ENCODE results near the gene CERS3.
"Not testable (repeated sequence)": the region's sequence is repeated elsewhere in the genome, so short reads cannot be mapped to it uniquely, and the experiment has no call there.

The CERS3 gene

DNA sequence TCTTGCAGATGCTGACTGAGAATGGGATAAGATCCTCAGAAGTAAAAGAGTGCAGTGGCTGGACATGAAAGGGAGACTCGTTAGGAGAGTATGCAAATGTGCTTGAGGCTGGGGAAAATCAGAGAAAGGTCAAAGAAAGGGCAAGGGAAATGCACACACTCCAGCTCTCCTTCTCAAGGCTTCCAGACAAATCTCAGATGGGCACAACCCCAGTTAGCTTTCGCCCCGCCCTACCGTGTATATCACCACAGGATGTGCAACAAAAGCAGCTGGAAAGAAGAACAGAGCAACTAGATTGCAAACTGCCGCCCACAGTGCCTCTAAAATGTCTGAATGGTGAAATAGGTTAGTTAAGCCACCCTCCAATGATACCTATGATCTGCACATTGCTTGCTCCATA is 63.9 kb downstream of the CERS3 start:
- DNase-seq (ENCODE audit: low read depth): no peak

DNA sequence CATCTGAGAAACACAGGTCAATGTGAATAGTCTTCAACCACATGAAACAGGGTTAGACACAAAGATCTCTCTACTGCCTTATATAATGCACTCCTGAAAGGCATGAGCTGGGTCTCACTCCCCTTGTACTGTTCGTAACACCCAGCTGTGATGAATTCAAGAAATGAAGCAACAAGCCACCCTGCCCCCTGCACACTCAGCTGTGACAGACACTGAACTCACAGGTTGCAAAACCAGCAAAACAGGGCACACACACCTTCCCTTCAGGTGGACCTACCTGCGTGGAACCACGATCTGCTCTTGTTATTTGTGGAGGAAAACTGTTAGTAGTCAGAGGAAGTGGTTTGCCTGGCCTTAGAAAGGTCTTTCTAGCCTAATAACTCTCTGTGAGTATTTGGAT is 64.5 kb downstream of the CERS3 start:
- no peak for DNase-seq (ENCODE audit: low read depth)

DNA sequence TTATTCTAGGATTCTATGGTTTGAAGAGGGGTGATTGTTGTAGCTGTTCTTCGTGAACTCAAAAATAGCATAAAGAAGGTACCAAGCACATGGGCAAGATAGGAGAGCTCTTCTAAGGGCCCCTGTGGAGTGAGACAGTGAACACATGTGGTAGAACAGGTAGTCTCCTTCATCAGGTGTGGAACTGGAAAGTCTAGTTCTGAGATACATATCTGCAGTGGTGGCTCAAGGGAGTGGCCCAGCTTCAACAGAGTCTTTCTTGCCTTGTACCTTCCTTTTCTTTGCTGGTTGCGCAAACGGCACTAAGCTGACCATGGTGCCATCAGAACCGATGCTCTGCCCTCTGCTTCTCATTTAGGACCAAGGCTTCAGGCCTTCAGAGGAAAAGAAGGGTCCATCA is 65.2 kb downstream of the CERS3 start:
- DNase-seq (ENCODE audit: low read depth): no peak

DNA sequence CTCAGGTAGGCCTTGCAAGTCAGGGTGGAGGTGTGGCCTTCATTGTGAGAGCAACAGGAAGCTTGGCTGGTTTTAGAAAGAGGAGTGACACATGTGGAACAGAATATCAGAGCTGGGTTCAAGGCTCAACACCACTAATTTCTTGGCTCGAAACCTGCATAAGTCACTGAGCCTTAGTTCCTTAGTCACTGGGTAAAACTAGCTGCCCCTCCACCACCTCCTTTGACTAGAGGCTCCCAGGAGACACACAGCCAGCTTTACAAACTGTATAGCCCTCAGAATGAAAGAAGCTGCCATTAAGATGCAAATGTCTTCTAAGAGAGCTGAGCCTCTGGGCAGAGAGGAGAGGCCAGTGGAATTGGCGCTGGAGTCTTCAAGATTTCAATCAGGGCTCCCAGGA is 67.7 kb downstream of the CERS3 start:
- no peak for DNase-seq (ENCODE audit: low read depth)

DNA sequence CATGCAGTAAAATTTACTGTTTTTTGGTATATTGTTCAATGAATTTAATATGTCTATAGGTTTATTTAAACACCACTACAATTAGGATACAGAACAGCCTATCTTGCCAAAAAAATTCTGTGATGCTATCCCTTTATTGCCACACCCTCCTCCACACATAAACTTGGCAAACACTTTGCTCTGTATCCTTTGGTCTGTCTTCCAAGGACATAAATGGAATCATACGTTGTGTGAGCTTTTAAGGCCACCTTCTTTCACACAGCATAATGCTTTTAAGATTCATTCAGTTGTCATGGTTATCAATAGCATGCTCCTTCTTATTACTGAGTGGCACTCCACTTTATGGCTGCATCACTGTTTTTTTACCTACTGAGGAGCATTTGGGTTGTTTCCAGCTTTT is 71.5 kb downstream of the CERS3 start:
- no peak for DNase-seq (ENCODE audit: low read depth)

DNA sequence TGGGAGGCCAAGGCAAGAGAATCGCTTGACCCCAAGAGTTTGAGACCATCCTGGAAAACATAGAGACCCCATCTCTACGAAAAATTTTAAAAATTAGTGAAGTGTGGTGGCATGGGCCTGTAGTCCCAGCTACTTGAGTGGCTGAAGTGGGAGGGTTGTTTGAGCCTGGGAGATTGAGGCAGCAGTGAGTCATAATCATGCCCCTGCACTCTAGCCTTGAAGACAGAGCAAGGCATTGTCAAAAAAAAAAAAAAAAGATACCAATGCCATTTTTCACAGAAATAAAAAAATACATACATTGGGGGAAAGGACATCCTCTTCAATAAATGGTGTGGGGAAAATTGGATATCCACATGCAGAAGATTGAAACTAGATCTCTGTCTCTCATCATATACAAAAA is 74.6 kb downstream of the CERS3 start:
- no peak for DNase-seq (ENCODE audit: low read depth)

DNA sequence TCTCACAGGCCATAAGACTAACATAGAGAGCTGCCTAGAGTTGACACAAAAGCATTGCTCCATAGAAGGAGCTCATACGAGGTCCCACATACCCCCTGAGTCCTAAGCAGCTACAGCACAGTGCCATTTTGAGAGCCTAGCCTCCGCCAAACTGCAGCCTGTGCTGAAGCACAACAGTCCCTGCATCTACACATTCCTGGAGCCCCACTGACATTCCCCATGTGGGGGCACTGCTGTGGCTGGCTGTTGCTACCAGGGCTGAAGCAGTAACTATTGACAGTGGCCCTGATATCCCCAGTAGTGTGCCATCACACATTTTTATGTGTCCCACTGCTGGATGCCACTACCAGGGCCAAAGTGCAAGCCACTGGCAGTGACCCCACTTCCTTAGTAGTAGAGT is 80.3 kb downstream of the CERS3 start:
- DNase-seq (ENCODE audit: low read depth): no peak

DNA sequence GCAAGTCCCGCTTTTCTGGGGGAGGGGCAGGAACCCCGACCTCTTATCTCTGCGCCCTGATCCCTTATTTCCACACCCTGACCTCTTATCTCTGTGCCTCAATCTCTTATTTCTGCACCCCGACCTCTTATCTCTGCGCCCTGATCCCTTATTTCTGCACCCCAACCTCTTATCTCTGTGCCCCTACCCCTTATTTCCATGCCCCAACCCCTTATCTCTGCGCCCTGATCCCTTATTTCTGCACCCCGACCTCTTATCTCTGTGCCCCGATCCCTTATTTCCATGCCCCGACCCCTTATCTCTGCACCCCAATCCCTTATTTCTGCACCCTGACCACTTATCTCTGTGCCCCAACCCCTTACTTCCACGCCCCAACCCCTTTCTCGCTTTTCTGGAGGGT is 87.7 kb downstream of the CERS3 start:
- DNase-seq (ENCODE audit: low read depth): not testable (repeated sequence)

DNA sequence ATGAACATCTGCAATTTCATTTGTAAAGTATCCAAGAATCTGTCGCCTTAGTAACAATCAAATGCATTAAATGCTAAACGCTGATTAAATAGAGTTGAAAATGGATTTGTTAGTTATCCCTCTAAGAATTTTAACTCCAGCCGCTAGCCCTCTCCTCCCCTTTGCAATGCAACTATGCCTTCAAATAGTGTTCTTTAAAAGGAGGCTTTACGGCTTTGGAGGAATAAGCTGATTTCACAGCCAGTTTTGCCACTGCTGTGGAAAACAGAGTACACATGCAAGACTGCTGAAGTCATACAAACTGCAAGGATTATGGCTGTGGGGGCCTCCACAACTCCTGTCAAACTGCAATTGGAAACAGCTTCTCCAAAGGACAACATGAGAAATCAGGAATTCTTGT is 89.2 kb downstream of the CERS3 start:
- DNase-seq (ENCODE audit: low read depth): no peak

DNA sequence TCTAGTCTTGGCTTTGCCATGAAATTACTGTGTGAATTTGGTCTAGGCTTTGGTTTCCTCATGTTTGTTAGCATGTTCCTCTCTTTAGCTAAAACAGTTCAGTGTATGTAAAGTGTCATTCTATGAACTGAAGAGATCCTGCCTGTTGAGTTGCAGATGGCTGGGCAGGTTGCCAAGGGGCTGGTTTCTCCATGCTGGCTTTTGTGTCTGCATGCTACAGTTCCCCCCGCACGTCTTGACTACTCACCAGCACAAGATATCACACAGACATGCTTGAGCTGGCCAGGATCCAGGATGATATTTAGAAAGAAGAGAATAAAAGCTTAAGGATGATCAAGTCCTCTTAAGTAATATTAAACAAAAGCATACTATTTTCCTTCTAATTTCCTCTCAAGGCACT is 90.2 kb downstream of the CERS3 start:
- peak; percentile 1 for DNase-seq (ENCODE audit: low read depth)

DNA sequence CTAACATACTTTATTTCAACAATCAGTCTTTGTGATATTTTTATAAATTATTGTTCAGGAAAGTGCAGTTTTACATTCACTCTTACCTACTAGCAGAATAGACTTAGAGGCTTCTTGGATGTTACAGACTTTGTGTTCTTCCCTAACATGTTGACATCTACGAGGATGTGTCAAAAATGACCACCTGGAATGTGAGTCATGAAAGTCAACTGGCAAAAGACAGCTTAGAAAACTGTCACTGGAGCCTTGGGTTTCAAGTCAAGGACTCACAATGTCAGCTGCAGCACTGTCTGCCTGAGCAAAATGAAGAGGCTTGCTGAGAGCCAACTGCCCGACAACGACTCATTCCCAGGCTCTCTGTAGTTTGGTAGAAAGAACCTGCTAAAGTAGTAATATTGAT is 91.5 kb downstream of the CERS3 start:
- DNase-seq (ENCODE audit: low read depth): no peak

DNA sequence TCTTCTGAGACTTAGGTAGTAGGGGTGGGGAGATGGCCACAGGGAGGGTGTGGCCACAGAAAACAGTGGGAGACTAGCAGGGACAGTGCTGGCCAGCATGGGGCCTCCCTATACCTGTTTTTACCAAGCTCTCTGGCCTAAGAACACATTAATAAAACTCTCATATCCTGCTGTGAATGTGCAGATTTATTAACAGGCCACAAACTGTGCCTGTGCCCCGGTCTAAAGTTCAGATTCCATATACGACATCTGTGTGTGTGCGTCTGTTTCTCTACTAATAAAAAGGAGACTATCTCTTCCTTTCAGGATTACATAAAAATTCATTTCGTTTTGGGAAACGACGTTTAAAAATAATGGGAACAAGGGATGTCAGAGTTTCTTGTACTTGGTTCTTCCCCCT is 94.2 kb downstream of the CERS3 start:
- no peak for DNase-seq (ENCODE audit: low read depth)

DNA sequence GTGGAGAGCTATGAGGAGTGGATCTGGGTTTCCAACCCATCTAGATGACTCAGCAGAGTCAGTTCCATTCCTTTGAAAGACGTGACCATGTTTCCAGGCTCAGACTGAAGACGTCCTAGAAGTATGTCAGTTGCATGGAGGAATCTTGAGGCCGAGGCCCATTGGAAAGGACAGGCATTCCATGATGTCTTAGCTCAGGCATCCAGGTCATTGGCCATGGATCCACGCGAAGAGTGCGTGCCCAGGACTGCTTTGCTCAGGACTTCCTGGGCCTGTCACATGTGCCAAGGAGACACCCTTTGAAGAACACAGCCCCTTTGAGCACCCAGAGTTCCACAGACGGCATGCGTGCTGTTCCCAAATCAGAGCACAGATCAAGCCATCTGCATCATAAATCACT is 94.7 kb downstream of the CERS3 start:
- DNase-seq (ENCODE audit: low read depth): no peak

DNA sequence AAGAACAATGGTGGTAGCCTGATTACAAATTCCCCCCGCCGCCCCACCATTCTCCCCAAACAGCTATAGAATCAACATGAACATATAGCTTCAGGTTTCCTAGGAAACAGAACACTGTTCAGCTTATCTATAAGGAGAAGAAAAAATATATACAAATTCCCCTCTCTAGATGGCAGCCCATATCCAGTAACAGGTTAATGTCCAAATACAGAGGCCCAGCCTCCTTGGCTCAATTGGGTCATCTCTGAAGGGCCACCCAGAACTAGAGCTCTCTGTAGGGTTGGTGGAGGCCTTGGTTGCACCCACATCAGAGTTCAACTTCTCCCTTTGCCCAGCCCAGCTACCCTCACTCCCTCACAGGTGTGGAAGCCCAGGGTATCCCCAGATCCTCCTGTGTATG is 95.4 kb downstream of the CERS3 start:
- no peak for DNase-seq (ENCODE audit: low read depth)

DNA sequence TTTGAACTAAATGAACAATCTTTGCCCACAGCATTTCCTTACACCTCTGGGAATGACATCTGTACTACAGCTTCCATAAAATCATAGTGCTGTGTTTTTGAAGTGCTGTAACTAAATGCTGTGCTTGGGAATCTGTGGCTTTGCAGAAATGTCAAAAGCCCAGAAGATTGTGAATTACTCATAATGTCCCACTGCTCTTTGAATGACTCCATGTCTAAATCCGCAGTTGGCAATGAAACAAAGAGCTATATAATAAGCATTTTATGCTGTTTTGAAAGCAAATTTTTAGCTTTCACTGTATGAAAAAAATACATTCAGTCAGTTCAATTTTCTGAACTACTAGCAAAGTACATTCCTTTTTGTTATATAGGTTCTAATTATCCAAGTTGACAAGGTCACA is 98.3 kb downstream of the CERS3 start:
- no peak for DNase-seq (ENCODE audit: low read depth)

DNA sequence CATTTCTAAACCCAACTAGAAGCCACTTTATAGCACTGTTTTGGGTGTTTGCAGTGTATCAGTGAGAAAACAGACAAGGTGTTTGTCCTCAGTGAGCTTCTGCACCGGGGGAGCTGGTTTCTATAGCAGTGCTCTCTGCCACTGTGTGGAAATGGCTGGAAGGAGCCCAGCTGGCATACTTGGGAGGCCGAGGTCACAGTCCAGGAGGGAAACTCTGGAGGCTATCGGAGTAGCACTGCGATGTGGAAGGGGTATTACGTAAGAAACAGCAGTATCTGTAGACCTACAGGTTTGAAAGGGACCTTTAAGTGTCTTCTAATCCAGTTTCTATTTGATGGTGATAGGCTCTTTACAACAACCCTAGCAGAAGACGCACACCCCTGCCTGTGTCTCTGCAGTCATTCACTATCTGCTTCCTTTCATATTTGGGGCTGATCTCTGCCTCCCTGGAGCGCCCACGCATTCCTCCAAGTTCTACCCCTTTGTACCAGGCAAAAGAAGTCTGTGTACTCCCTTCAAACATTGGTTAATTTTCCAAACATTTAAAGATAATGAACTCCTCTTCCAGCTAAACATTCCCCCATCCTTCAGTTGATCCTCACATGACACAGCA is 99.5 kb downstream of the CERS3 start:
- DNase-seq (ENCODE audit: low read depth): no peak

DNA sequence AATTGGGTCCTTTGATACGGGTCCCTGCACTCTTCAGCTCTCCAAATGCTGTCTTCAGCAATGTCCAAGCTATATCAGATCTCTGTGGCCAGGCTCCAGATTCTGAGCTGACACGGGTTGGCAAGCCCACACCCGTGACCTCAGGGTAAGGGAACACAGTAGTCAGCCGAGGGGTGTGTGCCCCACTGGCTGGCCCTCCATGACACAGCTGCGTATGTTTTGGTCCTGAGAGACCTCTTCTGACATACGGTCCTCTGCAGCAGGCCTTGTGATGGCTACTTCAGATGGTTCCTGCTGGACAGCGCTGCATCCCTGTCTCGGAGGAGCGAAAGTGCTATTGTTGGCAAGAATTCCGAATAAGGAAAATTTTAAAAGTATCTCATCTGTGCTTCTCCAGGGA is 101.8 kb downstream of the CERS3 start:
- DNase-seq (ENCODE audit: low read depth): no peak

DNA sequence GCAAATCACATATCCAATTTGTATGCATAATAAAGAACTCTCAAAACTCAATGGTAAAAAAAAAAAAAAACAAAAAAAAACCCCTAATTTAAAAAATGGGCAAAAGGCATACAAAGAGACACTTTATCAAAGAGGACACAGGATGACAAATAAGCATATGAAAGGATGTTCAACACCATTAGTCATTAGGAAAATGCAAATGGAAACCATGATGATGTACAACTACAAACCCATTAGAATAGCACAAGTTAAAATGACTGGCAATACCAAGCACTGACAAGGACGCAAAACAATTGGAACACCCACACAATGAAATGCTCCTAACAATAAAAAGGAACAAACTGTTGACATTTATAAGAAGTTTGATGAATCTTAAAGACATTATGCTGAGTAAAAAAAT is 123.6 kb downstream of the CERS3 start:
- no peak for DNase-seq (ENCODE audit: low read depth)

DNA sequence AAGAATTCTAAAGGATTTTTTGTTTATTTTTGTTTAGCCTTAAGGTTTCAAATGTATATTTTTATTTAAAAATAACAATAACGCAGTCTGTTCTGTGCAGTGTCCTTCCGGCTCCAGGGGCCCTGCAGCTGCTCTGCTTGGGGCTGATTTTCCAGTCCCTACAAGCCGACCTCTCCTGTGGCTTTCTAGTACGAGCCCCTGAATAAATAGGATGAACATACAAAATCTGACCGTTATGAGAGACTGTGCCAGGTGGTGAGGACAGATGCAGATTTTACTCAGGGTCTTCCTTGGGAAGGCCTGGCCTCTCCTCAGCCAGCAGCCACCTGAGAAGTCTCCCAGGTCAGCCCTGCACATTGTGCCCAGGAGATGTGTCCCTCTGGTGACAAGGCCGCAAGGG is 127.8 kb downstream of the CERS3 start:
- DNase-seq (ENCODE audit: low read depth): no peak

DNA sequence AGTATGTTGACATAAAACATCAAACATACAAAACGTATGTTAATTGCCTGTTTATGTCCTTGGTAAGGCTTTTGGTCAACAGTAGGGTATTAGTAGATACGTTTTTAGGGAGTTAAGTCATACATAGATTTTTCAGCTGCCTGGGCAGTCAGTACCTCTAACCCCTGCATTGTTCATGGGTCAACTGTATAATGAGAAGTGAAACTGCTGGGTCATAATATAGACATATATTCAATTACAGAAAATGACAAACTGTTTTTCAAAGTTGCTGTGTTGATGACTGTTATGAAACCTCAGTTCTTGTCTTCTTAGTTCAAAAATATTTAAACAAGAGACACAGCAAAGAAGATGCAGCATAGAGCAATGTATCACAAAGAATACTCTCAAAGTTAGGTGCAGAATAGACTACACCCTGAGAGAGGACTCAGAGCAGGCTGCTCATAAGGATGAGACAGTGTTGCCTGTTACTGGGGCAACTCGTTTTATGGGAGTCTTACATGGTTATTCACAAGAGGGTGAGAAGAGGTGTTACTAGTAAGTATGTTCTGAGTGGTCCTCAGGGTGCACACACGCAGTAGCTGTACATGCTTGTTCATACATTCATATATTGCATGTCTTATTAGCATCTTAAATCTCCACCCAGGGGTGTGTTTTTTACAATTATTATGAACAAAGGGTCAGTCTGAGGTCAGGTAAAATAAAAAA is 133.9 kb downstream of the CERS3 start:
- no peak for DNase-seq (ENCODE audit: low read depth)

DNA sequence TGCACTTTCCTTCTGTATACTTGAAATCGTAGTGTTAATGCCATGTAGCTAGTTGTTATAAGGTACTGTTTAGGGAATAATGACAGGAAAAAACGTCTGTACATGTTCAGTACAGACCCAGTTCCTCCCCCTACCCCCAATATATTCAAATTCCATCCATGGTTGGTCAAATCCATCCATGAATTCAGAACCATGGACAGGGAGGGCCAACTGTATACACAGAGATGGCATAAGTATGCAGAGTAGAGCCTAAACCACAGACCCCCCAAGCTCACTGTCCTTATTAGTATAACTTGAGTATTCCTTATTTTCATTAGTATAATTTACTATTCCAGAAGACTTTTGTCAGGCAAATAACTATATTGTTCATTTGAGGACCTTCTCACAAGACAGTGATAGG is 135.7 kb downstream of the CERS3 start:
- no peak for DNase-seq (ENCODE audit: low read depth)

DNA sequence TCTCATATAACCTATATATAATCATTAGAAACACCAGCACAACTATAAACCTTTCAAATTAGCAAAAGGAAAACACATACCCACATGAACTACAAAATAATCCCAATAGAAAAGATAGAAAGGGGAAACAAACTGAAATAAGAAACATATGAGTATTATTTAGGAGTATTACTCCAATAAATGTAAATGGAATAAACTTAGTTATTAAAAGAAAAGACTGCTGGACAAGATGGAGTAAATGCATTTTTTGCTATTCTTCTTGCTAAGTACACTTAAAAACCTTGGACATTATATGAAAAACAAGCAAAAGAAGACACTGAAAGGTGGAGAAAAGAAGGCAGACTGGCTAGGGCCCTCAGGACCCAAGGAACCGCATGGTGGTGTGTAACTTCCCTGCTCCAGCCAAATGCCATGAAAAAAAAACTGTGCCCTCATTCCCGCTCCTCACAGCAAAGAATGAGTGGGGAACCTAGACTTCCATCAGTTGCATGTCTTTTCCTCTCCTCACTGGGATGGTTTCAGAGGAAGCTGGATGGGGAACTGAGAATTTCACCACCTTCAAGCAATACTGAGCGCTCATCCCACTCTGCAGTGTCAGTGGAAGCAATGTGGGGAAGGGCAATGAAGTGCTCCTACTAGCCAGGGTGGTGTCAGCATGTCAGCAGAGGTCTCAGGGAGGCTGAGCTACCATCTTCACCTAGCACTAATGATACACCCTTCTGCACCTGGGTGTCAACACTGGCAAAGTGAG is 143.3 kb downstream of the CERS3 start:
- no peak for DNase-seq (ENCODE audit: low read depth)

DNA sequence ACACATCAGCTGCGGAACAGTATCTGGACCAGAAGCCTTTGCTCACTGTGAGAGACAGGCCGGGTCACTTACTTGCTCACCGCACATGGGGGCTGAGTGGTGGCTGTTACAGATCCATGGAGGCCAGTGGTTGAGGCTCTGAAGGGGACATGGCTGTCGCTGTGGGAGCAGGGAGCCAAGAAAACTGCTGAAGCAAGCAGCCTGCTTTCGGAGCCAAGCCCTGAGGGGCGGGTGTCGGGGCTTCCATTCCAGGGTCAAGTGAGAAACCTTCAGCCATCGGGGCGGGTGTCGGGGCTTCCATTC is 144.7 kb downstream of the CERS3 start:
- no peak for DNase-seq (ENCODE audit: low read depth)
